ENCODE results near the gene TUBB4B. TPM values are rescaled to one million over a fixed set of nuclear protein-coding genes. Genes with fewer than 3 reads are reported as not detected.

Gene TUBB4B
- total RNA-seq, 1 experiment from 2014 or later: 180 TPM

- Mint-ChIP-seq H3K27me3 (ENCODE audit: insufficient read depth, unreplicated experiment) (no peaks in the 10 kb centered on the region), H3K9me3 (ENCODE audit: unreplicated experiment) (no peaks in the 10 kb centered on the region), H3K36me3 (ENCODE audit: insufficient read depth, unreplicated experiment) (peaks cover 43% of the 10 kb centered on the region), H3K4me1 (ENCODE audit: insufficient read depth, unreplicated experiment) (peaks cover 12% of the 10 kb centered on the region), H3K27ac (ENCODE audit: low read depth, unreplicated experiment) (no peak overlapping the region), H3K4me3 (ENCODE audit: unreplicated experiment) (no peak overlapping the region)
- POLR2A ChIA-PET: interaction anchor here (1.9 kb wide), 1 partner anchor 10 kb away, joined by 4 read pairs; no protein-coding TSS in a partner anchor
- no peak for TF ChIP-seq CTCF (IDR thresholded peaks at IDR 0.05; ENCODE audit: unreplicated experiment)
- intact Hi-C loops (cut with micrococcal nuclease): no loop called here
- DNase-seq (ENCODE audit: unreplicated experiment): no peak
- CTCF ChIA-PET: interaction anchor here (0.7 kb wide), 1 partner anchor 23 kb away, joined by 3 read pairs; the partner anchor contains the start of gene TUBB4B
- no TSS peak for BruUV-seq (replicated peaks)
Observed at GRCh38 chr9:137264067-137264466, 23.0 kb downstream of the TUBB4B start.

- BruUV-seq (replicated peaks): no TSS peak
- no peak overlapping the region for H3K4me3 Mint-ChIP-seq (ENCODE audit: unreplicated experiment)
- peaks cover 49% of the 10 kb centered on the region for H3K36me3 Mint-ChIP-seq (ENCODE audit: insufficient read depth, unreplicated experiment)
- no peaks in the 10 kb centered on the region for H3K27me3 Mint-ChIP-seq (ENCODE audit: insufficient read depth, unreplicated experiment)
- intact Hi-C loops (cut with micrococcal nuclease): no loop called here
- TF ChIP-seq CTCF (IDR thresholded peaks at IDR 0.05; ENCODE audit: unreplicated experiment): no peak
- DNase-seq (ENCODE audit: unreplicated experiment): no peak
- H3K4me1 Mint-ChIP-seq (ENCODE audit: insufficient read depth, unreplicated experiment): peaks cover 12% of the 10 kb centered on the region
- POLR2A ChIA-PET: interaction anchor here (0.7 to 1.9 kb wide), 4 partner anchors 9 to 46 kb away, joined by 3 to 5 read pairs (median 4); no protein-coding TSS in a partner anchor
- H3K9me3 Mint-ChIP-seq (ENCODE audit: unreplicated experiment): no peaks in the 10 kb centered on the region
- no peak overlapping the region for H3K27ac Mint-ChIP-seq (ENCODE audit: low read depth, unreplicated experiment)
- CTCF ChIA-PET: interaction anchor here (0.6 to 0.9 kb wide), 3 partner anchors 11 to 136 kb away, joined by 3 to 4 read pairs (median 3); no protein-coding TSS in a partner anchor
Observed at GRCh38 chr9:137265496-137266161, 24.5 kb downstream of the TUBB4B start.

- BruUV-seq (replicated peaks): no TSS peak
- Mint-ChIP-seq H3K9me3 (ENCODE audit: unreplicated experiment) (no peaks in the 10 kb centered on the region), H3K27me3 (ENCODE audit: insufficient read depth, unreplicated experiment) (no peaks in the 10 kb centered on the region), H3K4me3 (ENCODE audit: unreplicated experiment) (no peak overlapping the region), H3K36me3 (ENCODE audit: insufficient read depth, unreplicated experiment) (peaks cover 48% of the 10 kb centered on the region), H3K4me1 (ENCODE audit: insufficient read depth, unreplicated experiment) (peaks cover 12% of the 10 kb centered on the region), H3K27ac (ENCODE audit: low read depth, unreplicated experiment) (no peak overlapping the region)
- ChIA-PET POLR2A (interaction anchor here (0.8 to 1.0 kb wide), 2 partner anchors 10 to 21 kb away, joined by 3 read pairs; no protein-coding TSS in a partner anchor), CTCF (interaction anchor here (0.6 to 0.9 kb wide), 3 partner anchors 11 to 136 kb away, joined by 3 to 4 read pairs (median 3); no protein-coding TSS in a partner anchor)
- no peak for DNase-seq (ENCODE audit: unreplicated experiment)
- intact Hi-C loops (cut with micrococcal nuclease): no loop called here
- TF ChIP-seq CTCF (IDR thresholded peaks at IDR 0.05; ENCODE audit: unreplicated experiment): no peak
Observed at GRCh38 chr9:137266162-137266527, 25.1 kb downstream of the TUBB4B start.

GRCh38 chr9:137266585-137267453 is 25.7 kb downstream of the TUBB4B start:
- Mint-ChIP-seq H3K36me3 (ENCODE audit: insufficient read depth, unreplicated experiment) (peaks cover 46% of the 10 kb centered on the region), H3K27me3 (ENCODE audit: insufficient read depth, unreplicated experiment) (no peaks in the 10 kb centered on the region), H3K9me3 (ENCODE audit: unreplicated experiment) (no peaks in the 10 kb centered on the region), H3K4me1 (ENCODE audit: insufficient read depth, unreplicated experiment) (peaks cover 8% of the 10 kb centered on the region), H3K4me3 (ENCODE audit: unreplicated experiment) (no peak overlapping the region), H3K27ac (ENCODE audit: low read depth, unreplicated experiment) (no peak overlapping the region)
- ChIA-PET POLR2A (interaction anchor here (0.6 to 1.0 kb wide), 3 partner anchors 10 to 431 kb away, joined by 3 read pairs; no protein-coding TSS in a partner anchor), CTCF (interaction anchor here (0.5 to 1.2 kb wide), 7 partner anchors 9 to 238 kb away, joined by 3 to 4 read pairs (median 3); partner anchors contain the start of gene TOR4A)
- BruUV-seq (replicated peaks): no TSS peak
- intact Hi-C loops (cut with micrococcal nuclease): no loop called here
- no peak for DNase-seq (ENCODE audit: unreplicated experiment)
- no peak for TF ChIP-seq CTCF (IDR thresholded peaks at IDR 0.05; ENCODE audit: unreplicated experiment)

All from MCF 10A (cell line).